Right atrium auricular region (tissue), 2 donors: Measurements from ENCODE around the gene SKI. TPM values are rescaled to one million over a fixed set of nuclear protein-coding genes. Genes with fewer than 3 reads are reported as not detected.

ENCODE experiments used
- DNase-seq: peaks from one replicate; pipeline ENCODE4 v3.0.0-alpha.2; 2019; ENCODE audit warnings: low spot score
- H3K27ac ChIP-seq, 2 donors: fragments of 200-600 bp; sonication (generic); 1 replicate in 1 of 2; 2 replicates in 1 of 2; pipeline ENCODE4 v1.5.1; 2016 to 2019
- H3K27me3 ChIP-seq, 2 donors: fragments of 200-600 bp; sonication (generic); one replicate each; pipeline versions ENCODE4 v1.5.1 to v1.6.0; 2017 to 2019
- H3K36me3 ChIP-seq: fragments of 200-600 bp; sonication (generic); one replicate; pipeline ENCODE4 v1.5.1; 2016
- H3K4me1 ChIP-seq, 2 donors: fragments of 200-600 bp; sonication (generic); one replicate each; pipeline versions ENCODE4 v1.5.1 to v1.6.0; 2017 to 2019
- H3K4me3 ChIP-seq, 2 donors: fragments of 200-600 bp; sonication (generic); 1 replicate in 1 of 2; 2 replicates in 1 of 2; pipeline ENCODE4 v1.5.1; 2017 to 2019; ENCODE audit warnings: mild to moderate bottlenecking in 1 of 2, moderate library complexity in 1 of 2
- H3K9me3 ChIP-seq, 2 donors: fragments of 200-600 bp; sonication (generic); one replicate each; pipeline ENCODE4 v1.5.1; 2019
- total RNA-seq, 2 donors: library from RNA; depleted of rRNA; stranded (reverse); fragments of >200 nt; gene quantifications; one replicate each; pipeline ENCODE4 v1.1.0, GENCODE V29; 2016
- TF ChIP-seq, protein P1 (sequence below), 2 donors: fragments of 200-600 bp; sonication (generic); IDR thresholded peaks; one replicate each; pipeline ENCODE4 v1.5.1; 2019; ENCODE audit warnings: antibody characterized with exemption in 2 of 2

Gene SKI
- total RNA-seq, 2 donors from 2014 or later, result 36.7 to 57.2 TPM

DNA sequence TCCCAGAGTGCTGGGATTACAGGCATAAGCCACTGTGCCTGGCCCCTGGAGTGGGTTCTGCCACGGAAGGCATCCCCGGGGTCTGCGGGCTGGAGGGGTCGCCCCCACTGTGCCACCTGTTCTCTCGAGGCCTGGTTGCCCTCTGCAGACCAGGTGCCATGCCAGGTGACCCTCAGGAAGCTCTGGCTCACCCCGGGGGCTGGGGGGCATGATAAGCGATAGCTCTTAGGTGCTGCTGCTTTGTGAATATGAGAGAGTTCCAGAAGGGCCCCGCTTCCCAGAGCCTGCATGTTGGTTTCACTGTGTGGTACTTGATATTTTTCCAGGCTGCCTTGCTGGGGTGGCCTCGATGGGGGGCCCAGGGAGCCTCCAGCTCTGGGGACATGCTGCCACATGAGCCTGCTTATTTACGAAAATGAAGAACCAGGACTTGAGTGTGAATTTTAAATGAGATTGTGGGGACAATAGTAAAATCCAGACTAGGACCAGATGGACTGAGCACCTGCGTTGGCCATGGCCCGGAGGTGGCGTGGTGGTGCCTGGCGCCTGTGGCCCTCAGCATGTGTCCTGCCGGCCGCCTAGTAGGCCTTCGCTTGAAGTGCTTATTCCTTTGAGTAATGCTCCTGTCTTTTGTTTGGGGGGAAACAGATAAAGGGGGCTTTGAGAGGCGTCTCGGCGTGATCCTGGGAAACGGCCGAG is 7.3 kb downstream of the SKI start:
- no peak for DNase-seq
- no peaks in the 10 kb centered on the region for H3K9me3 ChIP-seq
- H3K36me3 ChIP-seq, result no peaks in the 10 kb centered on the region
- TF ChIP-seq, protein P1, sequence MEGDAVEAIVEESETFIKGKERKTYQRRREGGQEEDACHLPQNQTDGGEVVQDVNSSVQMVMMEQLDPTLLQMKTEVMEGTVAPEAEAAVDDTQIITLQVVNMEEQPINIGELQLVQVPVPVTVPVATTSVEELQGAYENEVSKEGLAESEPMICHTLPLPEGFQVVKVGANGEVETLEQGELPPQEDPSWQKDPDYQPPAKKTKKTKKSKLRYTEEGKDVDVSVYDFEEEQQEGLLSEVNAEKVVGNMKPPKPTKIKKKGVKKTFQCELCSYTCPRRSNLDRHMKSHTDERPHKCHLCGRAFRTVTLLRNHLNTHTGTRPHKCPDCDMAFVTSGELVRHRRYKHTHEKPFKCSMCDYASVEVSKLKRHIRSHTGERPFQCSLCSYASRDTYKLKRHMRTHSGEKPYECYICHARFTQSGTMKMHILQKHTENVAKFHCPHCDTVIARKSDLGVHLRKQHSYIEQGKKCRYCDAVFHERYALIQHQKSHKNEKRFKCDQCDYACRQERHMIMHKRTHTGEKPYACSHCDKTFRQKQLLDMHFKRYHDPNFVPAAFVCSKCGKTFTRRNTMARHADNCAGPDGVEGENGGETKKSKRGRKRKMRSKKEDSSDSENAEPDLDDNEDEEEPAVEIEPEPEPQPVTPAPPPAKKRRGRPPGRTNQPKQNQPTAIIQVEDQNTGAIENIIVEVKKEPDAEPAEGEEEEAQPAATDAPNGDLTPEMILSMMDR (IDR thresholded peaks at IDR 0.05), result no peak
- H3K4me1 ChIP-seq, result peaks cover 0 to 98% of the 10 kb centered on the region in 2 donors
- H3K27me3 ChIP-seq, result no peaks in the 10 kb centered on the region
- no peak overlapping the region for H3K4me3 ChIP-seq
- peak overlapping the region; percentile 86 to 93 for H3K27ac ChIP-seq

GRCh38 chr1:2236695-2237677 is 8.9 kb downstream of the SKI start:
- TF ChIP-seq, protein P1 (IDR thresholded peaks at IDR 0.05), result no peak
- no peaks in the 10 kb centered on the region for H3K36me3 ChIP-seq
- no peaks in the 10 kb centered on the region for H3K27me3 ChIP-seq
- no peak overlapping the region for H3K4me3 ChIP-seq
- no peak for DNase-seq
- peaks cover 0 to 100% of the 10 kb centered on the region in 2 donors for H3K4me1 ChIP-seq
- H3K9me3 ChIP-seq, result no peaks in the 10 kb centered on the region
- H3K27ac ChIP-seq, result peak overlapping the region; percentile 86 to 93

DNA sequence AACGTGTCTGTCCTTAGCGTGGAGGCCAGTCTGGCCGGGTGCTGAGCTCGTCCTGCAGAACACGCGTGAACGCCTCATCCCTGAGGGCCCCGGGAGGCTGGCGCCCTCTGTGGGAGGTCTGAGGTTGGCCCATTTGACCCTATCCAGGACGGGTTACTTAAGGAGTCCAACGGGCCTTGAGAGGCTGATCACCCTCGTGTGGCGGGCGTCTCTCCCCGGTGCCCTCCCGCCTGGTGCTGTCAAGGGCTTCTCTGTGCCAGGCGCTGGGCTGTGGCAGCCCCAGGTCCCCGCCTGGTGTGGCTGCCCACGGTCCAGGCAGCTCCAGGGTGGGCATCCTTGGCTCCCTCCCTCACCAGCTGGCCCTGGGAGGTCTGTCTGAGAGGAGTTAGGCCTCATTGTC is 9.7 kb downstream of the SKI start:
- H3K36me3 ChIP-seq, result no peaks in the 10 kb centered on the region
- H3K27me3 ChIP-seq, result no peaks in the 10 kb centered on the region
- H3K27ac ChIP-seq, result peak overlapping the region; percentile 60 to 86
- DNase-seq, result no peak
- H3K4me3 ChIP-seq, result no peak overlapping the region
- TF ChIP-seq, protein P1 (IDR thresholded peaks at IDR 0.05), result no peak
- peaks cover 3 to 100% of the 10 kb centered on the region in 2 donors for H3K4me1 ChIP-seq
- no peaks in the 10 kb centered on the region for H3K9me3 ChIP-seq

- no peak for DNase-seq
- H3K27me3 ChIP-seq, result no peaks in the 10 kb centered on the region
- peak overlapping the region; percentile 60 to 86 for H3K27ac ChIP-seq
- no peak overlapping the region for H3K4me3 ChIP-seq
- peaks cover 3 to 100% of the 10 kb centered on the region in 2 donors for H3K4me1 ChIP-seq
- TF ChIP-seq, protein P1 (IDR thresholded peaks at IDR 0.05), result no peak
- no peaks in the 10 kb centered on the region for H3K9me3 ChIP-seq
- H3K36me3 ChIP-seq, result no peaks in the 10 kb centered on the region
Measured at GRCh38 chr1:2238361-2239012, 10.4 kb downstream of the SKI start.

DNA sequence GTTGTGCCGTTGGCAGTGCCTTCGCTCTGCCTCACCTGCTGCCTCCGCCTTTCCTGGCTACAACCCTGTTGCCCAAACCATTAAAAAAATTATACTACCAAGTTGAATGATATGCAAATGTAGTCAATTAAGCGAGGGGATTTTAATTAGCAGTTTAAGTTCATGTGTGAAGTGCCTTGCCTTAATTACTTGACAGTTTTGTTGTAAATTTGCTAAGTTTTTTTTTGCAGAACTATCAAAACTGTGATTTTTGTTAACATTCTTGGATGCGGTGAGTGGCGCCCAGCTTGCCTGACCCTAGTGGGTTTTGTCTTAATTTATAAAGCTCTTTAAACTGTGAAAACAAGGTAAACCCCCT is 10.9 kb downstream of the SKI start:
- Histone ChIP-seq H3K27me3 (no peaks in the 10 kb centered on the region), H3K27ac (peak overlapping the region in 1 of 2 donors; percentile 68), H3K4me3 (no peak overlapping the region), H3K4me1 (peaks cover 3 to 100% of the 10 kb centered on the region in 2 donors), H3K9me3 (no peaks in the 10 kb centered on the region), H3K36me3 (no peaks in the 10 kb centered on the region)
- TF ChIP-seq, protein P1 (IDR thresholded peaks at IDR 0.05), result no peak
- DNase-seq, result no peak
